T-helper 2 cell treated with Interferon-gamma antibody and Interleukin-4, amounts not matched to agents 100 ng/mL and 5 ng/mL, for 36 hours (primary cell): ENCODE measurements around the gene KRTAP19-1. TPM values are rescaled to one million over a fixed set of nuclear protein-coding genes. Genes with fewer than 3 reads are reported as not detected.

Experiments used
- intact Hi-C: fragments of 100-400 bp; cut with micrococcal nuclease; formaldehyde crosslinking; loops from one replicate; pipeline ENCODE4 v1.15.1; 2023
- total RNA-seq: library from RNA; stranded (reverse); gene quantifications from 2 replicates; pipeline ENCODE4 v1.2.3, GENCODE V29; 2022

The KRTAP19-1 gene
- not detected in 2 replicates for total RNA-seq

DNA sequence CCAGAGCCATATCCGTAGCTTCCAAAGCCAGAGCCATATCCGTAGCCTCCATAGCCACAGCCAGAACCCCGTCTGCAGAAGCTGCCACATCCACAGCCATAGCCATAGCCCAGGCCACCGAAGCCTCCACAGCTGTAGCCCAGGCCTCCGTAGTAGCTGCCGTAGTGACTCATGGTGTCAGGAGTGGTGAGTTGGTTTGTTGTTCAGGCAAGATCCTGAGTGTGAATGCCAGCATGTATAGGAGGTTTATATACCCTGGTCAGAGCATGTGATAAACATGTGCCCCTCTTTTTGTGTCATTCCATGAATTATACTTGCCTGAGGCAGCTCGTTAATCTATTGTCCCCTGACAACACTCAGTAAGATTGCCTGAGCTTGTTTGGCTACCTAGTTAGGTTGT, at the start of gene KRTAP19-1:
KRTAP19-1 (minus strand) TSS at position 223 of the 400 bp plus-strand sequence; CDS start at position 173, 50 bp downstream.
- intact Hi-C loops: no loop called here

- intact Hi-C loops: no loop called here
Measured at GRCh38 chr21:30518876-30519275, 38.7 kb upstream of the KRTAP19-1 start.

DNA sequence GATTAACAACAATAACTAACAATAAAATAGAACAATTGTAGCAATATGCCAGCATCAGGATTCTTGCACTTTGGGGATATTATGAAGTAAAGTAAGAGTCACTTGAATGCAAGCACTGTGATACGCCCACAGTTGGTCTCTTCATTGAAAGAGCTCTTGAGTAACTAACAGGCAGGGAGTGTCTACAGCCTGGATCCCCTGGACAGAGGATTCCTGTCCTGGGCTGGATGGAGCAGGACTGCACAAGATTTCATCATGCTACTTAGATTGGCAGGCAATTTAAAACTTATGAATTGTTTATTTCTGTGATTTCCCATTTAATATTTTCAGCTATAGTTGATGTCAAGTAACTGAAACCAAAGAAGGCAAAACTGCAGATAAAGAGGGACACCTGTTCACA, 35.5 kb upstream of the KRTAP19-1 start:
- intact Hi-C loops: no loop called here

- intact Hi-C loops: loop anchor here (2.0 kb wide), 1 partner anchor 581 kb away; no protein-coding TSS in a partner anchor
Measured at GRCh38 chr21:30505621-30506205, 25.5 kb upstream of the KRTAP19-1 start.

DNA sequence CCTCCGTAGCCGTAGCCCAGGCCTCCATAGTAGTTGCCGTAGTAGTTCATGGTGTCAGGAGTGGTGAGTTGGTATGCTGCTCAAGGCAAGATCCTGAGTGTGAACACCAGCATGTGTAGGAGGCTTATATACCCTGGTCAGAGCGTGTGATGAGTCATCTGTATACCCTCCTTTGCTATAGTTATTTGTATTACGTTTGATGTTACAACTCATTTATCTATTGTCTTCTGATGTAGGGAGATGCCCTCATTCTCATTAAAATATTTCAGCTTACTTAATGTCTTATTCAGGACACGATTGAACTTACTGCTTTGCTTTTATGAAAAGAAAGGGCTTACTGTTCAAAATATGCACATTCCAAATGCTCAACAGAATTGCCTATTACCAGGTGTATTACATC, 21.9 kb upstream of the KRTAP19-1 start, which contains the start of gene KRTAP19-5:
KRTAP19-5 (minus strand) TSS at position 101 of the 400 bp plus-strand sequence; CDS start at position 50, 51 bp downstream.
- intact Hi-C loops: no loop called here

- intact Hi-C loops: no loop called here
Measured at GRCh38 chr21:30497065-30497464, 16.9 kb upstream of the KRTAP19-1 start, which contains the start of gene KRTAP19-4. TSS of gene KRTAP19-4 (minus strand) at chr21:30497165. CDS start at chr21:30497110, 55 bp downstream.

GRCh38 chr21:30491963-30492428, 11.8 kb upstream of the KRTAP19-1 start, which contains the start of gene KRTAP19-3:
TSS of gene KRTAP19-3 (minus strand) at chr21:30492013. CDS start at chr21:30491957, 56 bp downstream.
- intact Hi-C loops: no loop called here

DNA sequence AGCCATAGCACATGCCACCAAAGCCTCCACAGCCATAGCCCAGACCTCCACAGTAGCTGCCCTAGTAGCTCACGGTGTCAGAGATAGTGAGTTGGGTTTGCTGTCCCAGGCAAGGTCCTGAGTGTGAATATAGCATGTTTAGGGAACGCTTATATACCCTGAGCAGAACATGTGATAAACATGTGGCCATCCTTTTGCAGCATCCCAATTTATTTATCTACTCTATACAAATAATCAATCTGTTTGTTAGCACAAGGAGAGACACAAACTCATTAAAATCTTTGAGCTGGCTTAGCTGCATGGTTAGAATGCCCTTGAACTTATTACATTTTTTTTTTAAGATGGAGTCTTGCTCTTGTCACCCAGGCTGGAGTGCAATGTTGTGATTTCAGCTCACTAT, 7.2 kb upstream of the KRTAP19-1 start, which contains the start of gene KRTAP19-2:
KRTAP19-2 (minus strand) TSS at position 101 of the 400 bp plus-strand sequence; CDS start at position 13, 88 bp downstream.
- intact Hi-C loops: no loop called here

DNA sequence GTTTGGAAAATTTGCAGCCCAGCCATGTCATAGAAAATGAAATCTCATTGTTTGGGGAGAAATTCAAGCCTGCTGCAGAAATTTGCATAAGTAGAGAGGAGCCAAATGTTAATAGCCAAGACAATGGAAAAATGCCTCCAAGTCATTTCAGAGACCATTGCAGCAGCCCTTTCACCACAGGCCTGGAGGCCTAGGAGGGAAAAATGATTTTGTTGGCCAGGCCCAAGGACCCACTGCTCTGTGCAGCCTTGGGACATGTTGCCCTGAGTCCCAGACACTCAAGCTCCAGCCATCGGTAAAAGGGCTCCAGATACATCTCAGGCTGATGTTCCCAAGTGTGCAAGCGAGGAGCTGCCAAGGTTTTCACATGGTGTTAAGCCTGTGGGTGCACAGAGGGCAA, 6.0 kb upstream of the KRTAP19-1 start:
- intact Hi-C loops: no loop called here

DNA sequence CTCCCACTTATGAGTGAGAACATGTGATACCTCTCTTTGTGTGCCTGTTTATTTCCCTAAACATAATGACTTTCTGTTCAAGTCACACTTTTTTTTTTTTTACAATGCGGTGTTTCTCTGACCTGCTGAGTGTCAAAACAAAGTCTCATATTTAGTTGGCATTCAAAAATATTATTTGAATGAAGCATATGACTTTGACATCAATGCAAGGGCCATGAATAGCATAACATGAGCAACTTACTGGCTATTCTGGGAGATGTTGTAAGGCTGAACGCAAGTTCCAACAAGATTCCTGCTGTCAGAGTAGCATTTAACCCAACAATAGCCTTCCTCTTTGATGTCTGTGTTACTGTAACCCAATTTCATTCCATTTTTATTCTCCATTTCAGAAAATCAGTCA, 2.0 kb upstream of the KRTAP19-1 start:
- intact Hi-C loops: no loop called here

- intact Hi-C loops: no loop called here
Measured at GRCh38 chr21:30479259-30479658, 908 bp downstream of the KRTAP19-1 start.

GRCh38 chr21:30478004-30478403, 2.2 kb downstream of the KRTAP19-1 start:
- intact Hi-C loops: no loop called here

- intact Hi-C loops: no loop called here
Measured at GRCh38 chr21:30468900-30469714, 11.1 kb downstream of the KRTAP19-1 start.

- intact Hi-C loops: no loop called here
Measured at GRCh38 chr21:30463713-30464112, 16.5 kb downstream of the KRTAP19-1 start.

GRCh38 chr21:30448514-30448913, 31.7 kb downstream of the KRTAP19-1 start:
- intact Hi-C loops: no loop called here

DNA sequence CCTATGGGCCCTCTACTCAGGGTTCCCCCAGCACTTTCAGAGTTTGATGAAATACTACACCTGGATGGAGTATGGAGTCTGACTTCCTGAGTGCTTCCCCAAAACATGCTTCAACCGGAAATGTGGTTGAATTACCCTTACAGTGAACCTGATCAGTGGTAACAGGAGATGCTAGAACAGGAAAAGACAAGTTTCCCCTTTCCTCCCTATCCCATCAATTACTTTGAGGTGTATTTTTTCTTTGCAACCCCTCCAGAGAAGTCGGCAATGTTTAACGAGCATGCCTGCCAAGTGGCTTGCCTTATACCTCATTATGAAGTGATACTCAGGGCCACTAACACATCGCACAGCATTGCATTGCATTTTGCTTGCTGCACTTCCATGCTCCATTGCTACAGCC, 33.1 kb downstream of the KRTAP19-1 start:
- intact Hi-C loops: no loop called here

- intact Hi-C loops: no loop called here
Measured at GRCh38 chr21:30444204-30444603, 36.0 kb downstream of the KRTAP19-1 start.

DNA sequence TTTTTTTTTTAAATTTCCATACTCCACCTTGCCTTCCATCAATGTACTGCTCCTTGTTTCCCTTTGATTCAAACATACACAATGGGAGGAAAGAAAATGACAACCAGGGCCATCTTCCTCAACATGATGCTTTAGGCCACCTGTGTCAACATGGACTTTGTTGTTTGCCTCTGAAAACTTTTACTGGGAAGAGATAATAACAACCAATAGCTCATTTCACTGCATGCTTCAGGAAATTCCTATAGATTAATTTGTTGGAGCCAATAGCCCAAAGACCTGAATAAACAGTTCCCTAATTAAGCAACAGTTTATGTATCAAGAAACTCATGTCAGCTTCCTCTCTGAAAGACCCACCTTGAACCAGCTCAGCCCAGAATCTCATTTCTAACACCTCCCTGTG, 36.9 kb downstream of the KRTAP19-1 start:
- intact Hi-C loops: no loop called here

DNA sequence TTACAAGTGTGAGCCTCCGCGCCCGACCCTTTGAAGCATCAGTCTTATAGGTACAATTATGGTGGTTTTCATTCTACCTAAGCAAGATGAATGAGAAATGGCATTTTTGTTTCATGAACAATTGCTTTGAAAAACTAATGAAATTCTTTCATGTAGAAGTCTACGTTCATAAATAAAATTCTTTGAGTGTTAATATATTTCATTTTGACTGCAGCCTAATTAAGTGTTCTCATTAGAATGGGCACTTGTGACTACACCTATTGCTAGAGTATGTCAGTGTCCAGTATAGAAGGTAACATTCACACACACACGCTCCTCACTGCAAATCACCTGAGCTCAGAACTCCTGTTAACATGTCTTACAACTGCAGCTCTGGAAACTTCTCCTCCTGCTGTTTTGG, 40.2 kb downstream of the KRTAP19-1 start, which contains the start of gene KRTAP15-1:
KRTAP15-1 (plus strand) TSS at position 301 of the 400 bp plus-strand sequence; CDS start at position 354, 53 bp downstream.
- intact Hi-C loops: no loop called here

- intact Hi-C loops: no loop called here
Measured at GRCh38 chr21:30437010-30437565, 43.1 kb downstream of the KRTAP19-1 start.

GRCh38 chr21:30434033-30434631, 46.0 kb downstream of the KRTAP19-1 start:
- intact Hi-C loops: no loop called here
